MCF 10A (cell line): ENCODE data around the gene SCNN1B. TPM values are rescaled to one million over a fixed set of nuclear protein-coding genes. Genes with fewer than 3 reads are reported as not detected.

ENCODE experiments used
- BruUV-seq: library from RNA; stranded (reverse); fragments of 400-500 nt; replicated peaks from 2 replicates; lab custom pipeline; 2021; lab: Mats Ljungman, UMichigan
- CTCF ChIA-PET: fragments of 300-600 bp; sonication (Branson Sonifier 250); formaldehyde crosslinking; extraction: SDS; loops from one replicate; lab custom pipeline; 2021; ENCODE audit warnings: antibody characterized with exemption, inconsistent platforms; lab: Yijun Ruan, JAX
- POLR2A ChIA-PET: fragments of 300-600, 350-650 bp; sonication (Branson Sonifier 250); formaldehyde crosslinking; extraction: SDS; loops from one replicate; lab custom pipeline; 2020; ENCODE audit warnings: antibody characterized with exemption, inconsistent platforms; lab: Yijun Ruan, JAX
- DNase-seq: peaks from one replicate; pipeline ENCODE4 v3.0.0-alpha.2; 2018; ENCODE audit not compliant: unreplicated experiment
- H3K27ac Mint-ChIP-seq: one replicate; pipeline ENCODE4 v1.8.0; 2022; ENCODE audit warnings: mild to moderate bottlenecking, low read depth, mixed read lengths; ENCODE audit not compliant: unreplicated experiment
- H3K27me3 Mint-ChIP-seq: one replicate; pipeline ENCODE4 v1.8.0; 2022; ENCODE audit warnings: mixed read lengths; ENCODE audit not compliant: insufficient read depth, unreplicated experiment
- H3K36me3 Mint-ChIP-seq: one replicate; pipeline ENCODE4 v1.8.0; 2022; ENCODE audit warnings: mild to moderate bottlenecking, moderate library complexity, mixed read lengths; ENCODE audit not compliant: insufficient read depth, unreplicated experiment
- H3K4me1 Mint-ChIP-seq: one replicate; pipeline ENCODE4 v1.8.0; 2022; ENCODE audit warnings: mixed read lengths; ENCODE audit not compliant: insufficient read depth, unreplicated experiment
- H3K4me3 Mint-ChIP-seq: one replicate; pipeline ENCODE4 v1.8.0; 2022; ENCODE audit warnings: mild to moderate bottlenecking, moderate library complexity, mixed read lengths; ENCODE audit not compliant: unreplicated experiment
- H3K9me3 Mint-ChIP-seq: one replicate; pipeline ENCODE4 v1.8.0; 2022; ENCODE audit warnings: mixed read lengths; ENCODE audit not compliant: unreplicated experiment
- intact Hi-C: fragments of 100-400 bp; cut with micrococcal nuclease; formaldehyde crosslinking; loops from 2 replicates; pipeline ENCODE4 v1.14.1; 2022
- total RNA-seq: library from RNA; stranded (reverse); gene quantifications from 2 replicates; pipeline ENCODE4 v1.2.3, GENCODE V29; 2022
- TF ChIP-seq, protein P1 (sequence below): fragments of 200-600 bp; IDR thresholded peaks from one replicate; pipeline ENCODE4 v1.8.0; 2022; ENCODE audit warnings: antibody characterized with exemption, mild to moderate bottlenecking; ENCODE audit not compliant: unreplicated experiment

Gene SCNN1B
- total RNA-seq, 1 experiment from 2014 or later: 12.5 TPM

DNA sequence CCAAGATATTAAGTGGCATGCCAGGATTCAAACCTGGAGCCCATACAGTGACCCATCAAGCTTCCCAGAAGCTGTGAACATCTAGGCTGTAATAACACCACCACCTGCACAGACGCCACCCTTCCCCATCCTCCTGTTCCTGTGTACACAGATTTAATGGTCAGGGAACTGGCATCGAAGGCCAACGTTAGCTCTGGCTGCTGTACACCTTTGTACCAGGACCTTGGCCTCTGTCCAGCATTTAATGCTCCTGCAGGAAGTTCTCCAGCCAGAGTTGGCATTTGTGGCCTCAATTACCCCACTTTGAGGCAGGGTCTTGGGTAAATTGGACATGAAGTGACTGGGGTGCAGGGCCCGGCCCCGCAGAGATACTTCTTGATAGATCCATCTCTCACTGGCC is 49.3 kb downstream of the SCNN1B start:
- TF ChIP-seq, protein P1, sequence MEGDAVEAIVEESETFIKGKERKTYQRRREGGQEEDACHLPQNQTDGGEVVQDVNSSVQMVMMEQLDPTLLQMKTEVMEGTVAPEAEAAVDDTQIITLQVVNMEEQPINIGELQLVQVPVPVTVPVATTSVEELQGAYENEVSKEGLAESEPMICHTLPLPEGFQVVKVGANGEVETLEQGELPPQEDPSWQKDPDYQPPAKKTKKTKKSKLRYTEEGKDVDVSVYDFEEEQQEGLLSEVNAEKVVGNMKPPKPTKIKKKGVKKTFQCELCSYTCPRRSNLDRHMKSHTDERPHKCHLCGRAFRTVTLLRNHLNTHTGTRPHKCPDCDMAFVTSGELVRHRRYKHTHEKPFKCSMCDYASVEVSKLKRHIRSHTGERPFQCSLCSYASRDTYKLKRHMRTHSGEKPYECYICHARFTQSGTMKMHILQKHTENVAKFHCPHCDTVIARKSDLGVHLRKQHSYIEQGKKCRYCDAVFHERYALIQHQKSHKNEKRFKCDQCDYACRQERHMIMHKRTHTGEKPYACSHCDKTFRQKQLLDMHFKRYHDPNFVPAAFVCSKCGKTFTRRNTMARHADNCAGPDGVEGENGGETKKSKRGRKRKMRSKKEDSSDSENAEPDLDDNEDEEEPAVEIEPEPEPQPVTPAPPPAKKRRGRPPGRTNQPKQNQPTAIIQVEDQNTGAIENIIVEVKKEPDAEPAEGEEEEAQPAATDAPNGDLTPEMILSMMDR: no peak
- Mint-ChIP-seq H3K27me3 (no peaks in the 10 kb centered on the region), H3K9me3 (peaks cover 7% of the 10 kb centered on the region), H3K4me3 (no peak overlapping the region), H3K36me3 (no peaks in the 10 kb centered on the region), H3K27ac (no peak overlapping the region), H3K4me1 (peaks cover 6% of the 10 kb centered on the region)
- no peak for DNase-seq
- intact Hi-C loops: no loop called here
- ChIA-PET CTCF (no interaction called here), POLR2A (no interaction called here)
- no TSS peak for BruUV-seq

DNA sequence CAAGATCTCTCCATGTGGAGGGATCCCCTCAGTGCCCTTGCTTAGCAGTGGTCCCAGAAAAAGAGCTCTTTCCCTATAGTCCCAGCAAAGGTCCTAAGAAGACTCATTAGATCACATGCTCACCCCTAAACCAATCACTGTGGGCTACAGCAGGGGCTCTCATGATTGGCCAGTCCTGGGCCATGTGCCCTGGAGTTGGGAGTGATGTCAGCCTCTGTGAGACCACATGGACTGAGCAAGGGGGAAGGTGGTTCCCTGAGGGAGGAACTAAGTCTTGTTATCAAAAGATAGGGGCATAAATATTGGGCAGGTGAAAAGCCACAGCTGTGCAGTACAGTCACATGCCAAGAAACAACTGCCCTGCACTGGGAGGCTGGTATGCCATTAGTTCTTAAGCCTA is 51.3 kb downstream of the SCNN1B start:
- POLR2A ChIA-PET: interaction anchor here (0.8 to 1.3 kb wide), 5 partner anchors 8 to 67 kb away, joined by 3 to 4 read pairs (median 3); no protein-coding TSS in a partner anchor
- H3K36me3 Mint-ChIP-seq: no peaks in the 10 kb centered on the region
- no peaks in the 10 kb centered on the region for H3K27me3 Mint-ChIP-seq
- H3K4me3 Mint-ChIP-seq: no peak overlapping the region
- peaks cover 6% of the 10 kb centered on the region for H3K4me1 Mint-ChIP-seq
- CTCF ChIA-PET: interaction anchor here (0.5 to 1.1 kb wide), 4 partner anchors 9 to 176 kb away, joined by 3 to 4 read pairs (median 4); no protein-coding TSS in a partner anchor
- TF ChIP-seq, protein P1: no peak
- BruUV-seq: no TSS peak
- no peak overlapping the region for H3K27ac Mint-ChIP-seq
- peaks cover 7% of the 10 kb centered on the region for H3K9me3 Mint-ChIP-seq
- no peak for DNase-seq
- intact Hi-C loops: no loop called here

DNA sequence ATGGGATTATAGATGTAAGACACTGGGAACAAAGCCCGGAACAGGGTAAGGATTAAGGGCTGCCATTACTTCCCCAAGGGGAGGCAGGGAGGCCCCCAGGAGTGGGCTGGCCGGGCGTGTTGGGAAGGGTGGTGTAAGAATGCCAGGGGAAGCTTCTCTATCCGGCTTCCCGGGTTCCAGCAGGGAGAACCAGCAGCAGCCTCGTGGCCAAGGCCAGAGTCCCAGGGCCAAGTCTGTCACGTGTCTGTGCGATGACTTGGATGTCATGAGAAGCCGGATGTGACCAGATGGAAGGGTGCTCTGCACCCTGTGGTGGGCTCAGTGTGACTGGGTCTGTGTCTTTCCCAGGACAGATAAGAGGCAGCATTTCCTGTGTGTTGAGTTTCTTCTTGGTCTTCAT is 52.1 kb downstream of the SCNN1B start:
- no peak overlapping the region for H3K27ac Mint-ChIP-seq
- H3K4me3 Mint-ChIP-seq: no peak overlapping the region
- H3K4me1 Mint-ChIP-seq: peaks cover 1% of the 10 kb centered on the region
- TF ChIP-seq, protein P1: no peak
- CTCF ChIA-PET: no interaction called here
- BruUV-seq: no TSS peak
- H3K36me3 Mint-ChIP-seq: no peaks in the 10 kb centered on the region
- peaks cover under 1% of the 10 kb centered on the region for H3K9me3 Mint-ChIP-seq
- POLR2A ChIA-PET: interaction anchor here (0.9 to 1.2 kb wide), 3 partner anchors 9 to 11 kb away, joined by 3 read pairs; no protein-coding TSS in a partner anchor
- no peak for DNase-seq
- intact Hi-C loops: no loop called here
- no peaks in the 10 kb centered on the region for H3K27me3 Mint-ChIP-seq

DNA sequence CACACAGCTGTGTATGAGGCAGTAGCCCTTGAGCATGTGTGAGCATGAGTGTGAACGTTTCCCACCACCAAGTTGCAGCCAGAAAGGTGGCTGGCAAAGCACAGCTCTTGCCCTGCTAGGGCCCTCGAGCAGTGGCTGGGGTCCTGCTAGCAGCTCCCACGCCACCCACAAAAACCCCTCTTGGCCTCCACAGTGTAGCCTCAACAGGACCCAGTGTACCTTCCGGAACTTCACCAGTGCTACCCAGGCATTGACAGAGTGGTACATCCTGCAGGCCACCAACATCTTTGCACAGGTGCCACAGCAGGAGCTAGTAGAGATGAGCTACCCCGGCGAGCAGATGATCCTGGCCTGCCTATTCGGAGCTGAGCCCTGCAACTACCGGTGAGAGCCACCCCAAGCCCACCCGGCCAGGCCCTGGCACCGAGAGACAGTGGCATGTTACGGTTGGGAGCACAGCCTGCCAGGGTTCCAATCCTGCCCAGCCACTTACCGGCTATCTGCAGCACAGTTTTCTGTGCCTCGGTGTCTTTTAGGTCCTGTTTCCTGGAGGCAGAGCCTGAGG is 53.1 kb downstream of the SCNN1B start:
- CTCF ChIA-PET: interaction anchor here (1.1 to 1.4 kb wide), 2 partner anchors 13 to 59 kb away, joined by 3 read pairs; no protein-coding TSS in a partner anchor
- no peaks in the 10 kb centered on the region for H3K9me3 Mint-ChIP-seq
- POLR2A ChIA-PET: interaction anchor here (0.7 to 2.0 kb wide), 2 partner anchors 8 to 38 kb away, joined by 5 read pairs; no protein-coding TSS in a partner anchor
- H3K4me3 Mint-ChIP-seq: no peak overlapping the region
- H3K27ac Mint-ChIP-seq: peak overlapping the region; percentile 25
- no TSS peak for BruUV-seq
- intact Hi-C loops: no loop called here
- H3K27me3 Mint-ChIP-seq: no peaks in the 10 kb centered on the region
- TF ChIP-seq, protein P1: no peak
- H3K36me3 Mint-ChIP-seq: no peaks in the 10 kb centered on the region
- DNase-seq: no peak
- peaks cover 6% of the 10 kb centered on the region for H3K4me1 Mint-ChIP-seq
